ENCODE measurements around the gene IL19.
"Not testable (repeated sequence)": the region's sequence is repeated elsewhere in the genome, so short reads cannot be mapped to it uniquely, and the experiment has no call there.

IL19 gene

GRCh38 chr1:206778031-206778430, 7.5 kb downstream of the IL19 start:
- no peak for DNase-seq

- not testable (repeated sequence) for DNase-seq
These were observed 8.3 kb downstream of the IL19 start for GRCh38 chr1:206778911-206779310.

DNA sequence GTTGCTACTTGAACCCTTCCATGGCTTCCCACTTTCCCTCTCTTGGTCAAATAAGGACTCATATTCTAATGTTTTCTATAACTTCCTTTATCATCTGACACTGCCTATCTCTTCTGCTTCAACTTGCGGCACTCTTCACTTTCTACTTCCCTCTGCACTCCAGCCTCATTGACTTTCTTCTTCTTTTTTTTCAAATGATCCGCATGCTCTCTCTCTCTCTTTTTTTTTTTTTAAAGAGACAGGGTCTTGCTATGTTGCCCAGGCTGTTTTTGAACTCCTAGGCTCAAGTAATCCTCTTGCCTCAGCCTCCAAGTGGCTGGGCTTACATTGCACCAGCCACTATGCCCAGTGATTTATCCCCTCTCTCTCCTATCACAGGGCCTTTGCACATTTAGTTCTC, 9.1 kb downstream of the IL19 start:
- no peak for DNase-seq

GRCh38 chr1:206782448-206782847, 11.9 kb downstream of the IL19 start:
- DNase-seq = no peak

DNA sequence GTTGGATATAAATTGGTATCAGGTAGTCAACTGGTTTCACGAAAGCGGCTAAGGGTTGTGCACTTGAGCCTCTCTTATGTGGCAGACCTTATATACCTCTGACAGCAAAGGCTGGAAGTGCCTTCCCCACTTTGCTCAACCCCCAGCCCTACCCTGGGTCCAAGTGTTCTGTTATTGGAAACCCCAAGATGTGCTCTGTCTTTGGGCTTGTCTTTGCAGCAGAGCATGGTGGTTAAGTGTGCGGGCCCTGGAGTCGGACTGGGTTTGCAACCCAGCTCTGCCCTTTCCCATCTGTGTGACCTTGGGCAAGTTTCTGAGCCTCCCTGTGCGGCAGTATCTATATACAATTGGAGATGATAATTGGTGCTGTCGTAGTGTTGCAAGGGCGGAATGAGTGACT, 12.9 kb downstream of the IL19 start:
- no peak for DNase-seq

DNA sequence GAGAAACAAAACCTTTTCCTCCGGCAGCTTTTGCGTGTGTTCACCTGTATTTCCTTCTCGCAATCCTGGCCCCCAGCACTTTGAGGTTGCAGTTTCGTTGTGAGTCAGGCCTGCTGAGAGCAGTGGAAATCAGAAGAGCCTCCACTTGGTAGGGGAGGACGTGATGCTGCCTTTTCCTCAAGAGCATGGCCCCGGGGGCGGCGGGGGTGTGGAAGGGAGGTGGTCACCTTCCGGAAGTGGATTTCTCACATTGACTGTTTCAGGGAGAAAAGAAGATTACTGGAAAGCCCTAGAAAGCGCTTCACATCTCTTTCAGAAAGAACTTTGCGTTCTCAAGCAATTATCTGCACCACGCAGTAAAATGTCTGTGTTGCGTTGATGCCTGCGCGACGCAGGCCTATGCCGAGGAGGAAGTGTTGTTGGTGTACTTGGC, 13.9 kb downstream of the IL19 start:
- no peak for DNase-seq

DNA sequence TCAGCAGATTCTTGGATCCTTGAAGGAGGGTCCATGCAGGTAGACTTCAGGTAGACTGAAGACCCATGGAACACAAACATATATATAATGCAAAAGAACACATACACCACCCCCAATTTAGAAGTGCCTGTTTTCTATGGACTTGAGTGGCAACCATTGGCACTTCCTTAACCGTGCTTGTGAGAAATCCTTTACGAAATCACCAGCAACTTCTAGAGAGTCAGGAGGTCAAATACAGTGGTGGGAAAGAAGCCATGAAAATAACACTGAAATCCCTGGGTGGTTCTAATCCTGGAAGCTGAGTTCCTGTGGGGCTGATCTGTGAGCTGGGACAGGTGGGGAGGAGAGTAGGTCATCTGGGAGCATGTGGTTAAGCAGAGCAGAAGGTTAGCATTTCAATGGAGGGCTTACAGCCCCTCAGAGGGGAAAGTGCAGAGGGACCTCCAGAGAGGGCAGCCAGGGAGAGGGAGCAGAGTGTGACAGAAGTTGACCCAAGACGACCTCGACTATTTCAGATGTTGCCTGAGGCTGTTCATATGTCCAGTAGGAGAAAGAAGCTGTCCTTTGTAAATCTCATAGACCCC, 14.7 kb downstream of the IL19 start:
- DNase-seq = no peak

GRCh38 chr1:206786212-206786886, 15.8 kb downstream of the IL19 start:
- no peak for DNase-seq

GRCh38 chr1:206787891-206788290, 17.3 kb downstream of the IL19 start:
- no peak for DNase-seq

DNA sequence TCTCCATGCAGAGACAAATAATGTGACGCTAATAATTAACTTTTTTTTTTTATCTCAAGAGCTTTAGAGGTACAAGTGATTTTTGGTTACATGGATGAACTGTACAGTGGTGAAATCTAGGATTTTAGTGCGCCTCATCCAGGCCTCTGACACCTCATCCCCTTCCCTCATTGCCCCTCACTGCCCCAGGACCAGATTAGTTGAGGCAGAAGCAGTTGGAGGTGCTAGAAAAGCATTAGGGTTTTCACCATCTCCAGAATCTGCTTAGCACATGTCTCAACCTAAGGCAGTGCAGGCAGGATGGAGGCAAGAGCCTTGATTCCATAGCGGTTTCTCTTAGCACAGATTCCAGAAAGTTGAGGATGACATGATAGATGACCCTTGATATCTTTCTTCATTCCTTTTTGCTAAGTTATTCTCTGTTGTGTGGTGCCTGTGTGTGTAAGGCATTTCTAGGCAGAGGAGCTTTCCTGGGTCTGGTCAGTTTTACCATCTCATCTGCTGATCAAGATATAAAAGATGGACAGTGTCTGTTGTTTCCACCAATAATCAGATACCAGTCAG, 18.0 kb downstream of the IL19 start:
- no peak for DNase-seq

GRCh38 chr1:206790502-206791250, 20.1 kb downstream of the IL19 start:
- no peak for DNase-seq

DNA sequence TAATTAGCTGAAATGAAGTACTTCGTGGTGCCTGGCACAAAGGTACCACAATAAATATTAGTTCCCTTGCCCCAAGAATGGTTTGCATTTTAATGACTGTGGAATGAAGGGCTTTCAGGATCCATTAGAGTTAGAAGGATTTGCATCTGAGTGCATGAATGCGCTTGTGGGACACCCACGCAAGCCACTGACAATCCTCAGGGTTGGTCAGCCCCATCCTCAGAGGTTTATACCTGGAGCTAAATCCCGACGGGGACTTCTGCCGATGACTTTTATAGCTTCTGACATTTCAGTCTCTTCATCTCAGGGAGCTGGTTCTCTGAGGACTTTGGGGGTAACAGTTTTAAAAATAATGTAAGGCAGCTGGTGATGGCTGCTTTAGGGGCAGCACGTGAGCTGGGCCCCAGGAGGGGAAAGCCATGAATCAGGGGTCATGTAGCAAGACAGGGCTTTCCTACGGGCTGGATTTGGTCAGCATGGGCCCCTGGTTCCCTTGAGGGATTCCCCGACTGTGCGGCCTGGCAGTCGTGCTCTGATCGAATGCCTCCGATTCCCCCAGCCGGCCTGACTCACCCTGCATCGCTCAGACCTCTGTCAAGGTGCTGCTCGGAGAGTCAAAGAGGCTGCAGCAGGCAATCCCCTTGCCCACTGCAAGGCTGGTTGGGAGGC, 22.5 kb downstream of the IL19 start:
- DNase-seq = no peak

- DNase-seq = no peak
These were observed 23.0 kb downstream of the IL19 start for GRCh38 chr1:206793620-206794019.

DNA sequence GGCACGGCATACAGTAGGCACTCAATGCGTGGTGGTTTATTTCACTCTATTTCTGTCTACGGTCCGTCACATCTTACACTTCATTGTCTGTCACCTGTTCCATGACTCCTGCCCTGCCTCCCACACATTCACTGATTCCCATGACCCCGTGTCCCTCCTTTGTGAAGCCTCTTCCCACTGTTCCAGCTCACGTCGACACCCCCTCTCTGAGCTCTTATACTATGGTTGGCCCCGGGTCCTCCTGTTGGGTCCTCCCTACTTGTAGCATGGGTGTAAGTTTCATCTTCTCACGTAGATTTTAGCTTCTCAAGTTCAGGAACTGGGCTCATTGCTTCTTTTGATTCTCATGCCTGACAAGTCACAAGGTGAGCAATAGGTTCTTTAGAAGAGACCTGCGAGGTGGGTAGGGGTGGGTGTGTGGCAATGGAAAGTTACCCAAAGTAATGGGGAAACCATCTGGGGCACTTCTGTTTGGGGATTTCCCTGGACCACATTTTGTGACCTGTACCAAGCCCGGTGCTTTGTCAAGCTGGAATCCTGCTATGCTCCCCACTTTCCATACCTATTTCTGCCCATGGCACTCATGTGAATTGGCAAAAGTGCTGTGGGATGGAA, 23.8 kb downstream of the IL19 start:
- DNase-seq = no peak

GRCh38 chr1:206796116-206796515, 25.5 kb downstream of the IL19 start:
- no peak for DNase-seq

- no peak for DNase-seq
These were observed 26.4 kb downstream of the IL19 start for GRCh38 chr1:206796981-206797402.

GRCh38 chr1:206797534-206798383, 27.2 kb downstream of the IL19 start:
- DNase-seq = no peak

- DNase-seq = no peak
These were observed 27.9 kb downstream of the IL19 start for GRCh38 chr1:206798384-206798996.

DNA sequence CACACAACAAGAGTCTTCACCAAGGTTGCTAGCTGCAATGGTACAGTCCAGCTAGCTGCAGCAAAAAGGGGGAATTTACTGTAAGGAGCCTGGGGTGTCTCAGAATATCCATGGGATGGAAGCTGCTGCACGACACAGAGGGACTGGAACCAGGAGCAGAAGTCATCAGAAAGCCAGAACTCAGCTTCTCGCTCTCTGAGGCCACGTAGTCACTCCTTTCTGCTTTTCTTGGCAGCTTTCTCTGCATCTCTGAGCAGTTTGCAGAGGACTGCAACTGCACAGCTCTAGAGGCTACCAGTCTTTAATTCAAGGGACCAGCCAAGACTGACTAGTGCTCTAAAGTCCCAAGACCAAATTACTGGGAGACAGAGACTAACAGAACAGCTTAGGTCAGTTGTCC, 28.7 kb downstream of the IL19 start:
- DNase-seq = no peak

DNA sequence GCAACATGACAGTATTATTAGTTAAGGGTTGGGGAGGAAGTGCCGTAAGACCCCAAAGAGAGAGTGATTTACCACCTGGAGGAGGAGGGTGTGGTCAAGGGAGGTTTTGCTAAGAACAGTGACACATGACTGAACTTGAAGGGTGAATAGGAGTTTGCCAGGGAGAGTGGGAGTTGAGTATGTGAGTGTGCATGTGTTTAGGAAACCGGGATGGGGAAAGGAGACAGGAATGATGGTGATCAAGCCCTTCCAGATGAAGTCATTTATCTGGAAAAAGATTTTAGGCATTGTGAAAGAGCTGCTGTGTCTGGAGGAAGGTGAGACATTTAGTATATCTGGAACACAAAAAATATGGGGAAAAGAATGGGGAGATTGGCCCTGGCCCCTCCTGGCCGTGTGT, 29.8 kb downstream of the IL19 start:
- DNase-seq = no peak

DNA sequence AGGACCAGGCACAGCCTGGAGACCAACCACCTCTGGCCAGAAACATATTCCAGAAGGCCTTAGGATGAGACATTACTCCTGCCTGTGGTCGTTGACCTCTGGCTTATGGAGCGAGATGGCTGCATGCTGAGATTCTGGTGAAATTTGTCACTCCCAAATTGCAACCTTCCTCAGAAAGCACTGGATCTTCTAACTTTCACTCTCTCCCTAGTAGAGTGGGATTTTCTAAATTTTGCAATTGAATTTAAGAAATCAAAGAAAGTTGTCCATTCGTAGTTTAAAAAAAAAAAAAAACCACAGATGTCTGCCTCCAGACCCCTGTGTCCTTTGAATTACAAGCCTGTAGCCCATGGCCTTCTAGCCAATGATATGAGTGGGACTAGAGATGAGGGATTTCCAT, 30.3 kb downstream of the IL19 start:
- DNase-seq = no peak

Data from SHP77 treated with DMSO at 0.1 percent for 48 hours (cell line).